Measurements from ENCODE around the gene KCNAB1.
A peak's percentile ranks its signal among the peaks of the same experiment; 100 is the strongest.

The KCNAB1 gene

DNA sequence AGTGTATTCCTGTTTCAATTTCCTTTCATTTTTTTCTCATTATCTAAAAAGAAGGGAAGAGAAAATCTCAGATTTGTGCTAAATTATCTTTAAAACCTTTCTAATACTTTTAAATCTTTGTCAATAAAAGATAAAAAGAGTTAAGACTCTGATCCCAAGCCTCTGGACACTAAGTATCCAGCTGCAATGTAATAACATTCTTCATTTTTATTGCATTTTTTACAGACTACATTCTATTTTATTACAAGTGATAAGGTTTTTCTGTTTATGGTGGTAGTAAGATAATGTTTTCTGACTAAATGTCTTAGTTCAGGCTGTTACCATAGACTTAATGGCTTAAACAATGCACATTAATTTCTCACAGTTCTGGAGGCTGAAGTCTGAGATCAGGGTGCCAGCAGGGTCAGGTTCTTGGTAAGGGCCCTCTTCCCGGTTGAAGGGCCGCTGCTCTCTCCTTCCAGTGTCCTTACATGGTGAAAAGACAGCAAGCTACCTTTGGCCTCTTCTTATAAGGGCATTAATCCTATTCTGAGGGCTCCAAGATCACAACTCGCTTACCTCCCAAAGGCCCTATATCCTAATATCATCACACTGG is 19.7 kb downstream of the KCNAB1 start:
- DNase-seq, result no peak

- DNase-seq, result no peak
Measured at GRCh38 chr3:156142702-156143101, 22.3 kb downstream of the KCNAB1 start.

- no peak for DNase-seq
Measured at GRCh38 chr3:156143136-156143535, 22.8 kb downstream of the KCNAB1 start.

- no peak for DNase-seq
Measured at GRCh38 chr3:156144060-156144459, 23.7 kb downstream of the KCNAB1 start.

DNA sequence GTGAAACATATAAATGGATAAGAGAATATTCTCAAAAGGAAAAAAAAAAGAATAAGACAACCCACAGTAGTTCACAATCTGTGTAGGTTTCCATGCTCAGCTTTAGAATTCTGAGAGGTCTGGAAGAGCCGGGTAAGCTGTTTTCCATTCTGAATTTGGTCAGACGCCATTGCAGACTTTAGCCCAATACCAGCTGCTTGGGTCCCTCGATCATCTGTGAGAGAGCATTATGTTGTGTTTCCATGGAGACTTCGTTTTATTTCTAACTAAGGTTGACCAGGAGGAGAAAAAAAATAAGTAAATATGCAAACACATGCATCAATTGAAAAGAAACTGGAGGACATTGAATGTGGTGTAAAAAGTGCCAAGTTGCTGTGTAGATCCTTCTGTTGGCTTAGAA is 25.5 kb downstream of the KCNAB1 start:
- no peak for DNase-seq

DNA sequence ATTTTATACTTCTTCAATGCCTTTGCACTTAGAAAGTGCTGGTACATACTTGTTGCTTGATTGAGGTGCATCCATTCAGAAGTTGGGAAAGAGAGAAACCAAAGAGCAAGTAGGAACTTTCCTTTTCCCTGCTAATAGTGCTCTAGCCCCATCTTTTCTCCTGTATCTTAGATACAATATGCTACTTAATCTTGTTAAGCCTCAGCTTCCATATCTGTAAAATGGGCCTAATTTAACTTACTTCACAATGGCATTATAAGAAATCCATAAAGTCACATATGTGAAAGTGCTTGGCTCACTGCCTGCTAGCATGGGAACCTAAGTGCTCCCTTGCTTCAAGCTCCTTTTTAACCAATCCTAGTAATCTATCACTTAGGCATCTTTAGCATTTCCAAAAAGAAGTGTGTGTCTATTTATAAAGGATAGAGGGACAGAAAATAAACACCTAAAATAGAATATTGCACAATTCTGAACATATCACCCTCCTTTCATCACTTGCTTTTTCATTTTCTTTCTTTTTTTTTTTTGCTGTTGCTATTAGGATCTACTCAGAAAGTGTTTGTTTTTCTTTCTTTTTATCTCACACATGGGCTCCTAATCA is 28.1 kb downstream of the KCNAB1 start:
- no peak for DNase-seq

GRCh38 chr3:156148946-156149381 is 28.6 kb downstream of the KCNAB1 start:
- DNase-seq, result no peak

GRCh38 chr3:156149876-156150275 is 29.5 kb downstream of the KCNAB1 start:
- no peak for DNase-seq

GRCh38 chr3:156150434-156151066 is 30.2 kb downstream of the KCNAB1 start:
- DNase-seq, result peak; percentile 22

DNA sequence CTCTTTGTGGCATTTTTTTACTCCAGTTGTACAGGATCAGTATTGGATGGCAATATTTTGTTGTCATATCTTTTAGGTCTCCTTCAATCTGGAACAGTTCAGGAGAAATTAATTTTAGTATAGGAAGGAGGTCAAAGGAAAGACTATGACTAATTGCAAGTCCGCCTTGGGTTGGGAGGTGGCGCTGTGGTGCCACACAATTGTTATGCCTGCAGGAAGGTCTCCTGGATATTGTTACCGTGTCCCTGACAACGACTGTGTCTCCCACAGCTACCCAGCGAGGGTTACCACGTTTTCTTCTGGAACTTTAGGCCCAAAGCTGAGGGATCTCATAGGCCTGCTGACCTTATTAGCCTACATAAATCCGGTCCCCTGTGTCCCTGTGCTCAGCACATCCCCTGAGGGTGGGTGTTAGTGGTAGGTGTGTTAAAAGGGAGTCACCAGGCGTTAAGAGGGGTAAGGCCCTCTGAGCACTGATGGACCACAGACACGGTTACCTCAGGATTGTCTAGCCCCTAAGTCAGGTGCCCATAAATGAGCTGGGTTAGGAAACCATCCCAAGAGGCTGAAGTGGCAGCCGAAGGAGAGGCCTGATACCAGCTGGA is 31.5 kb downstream of the KCNAB1 start:
- peak; percentile 49 for DNase-seq

GRCh38 chr3:156158656-156159295 is 38.4 kb downstream of the KCNAB1 start:
- no peak for DNase-seq

GRCh38 chr3:156160647-156161046 is 40.3 kb downstream of the KCNAB1 start:
- DNase-seq, result no peak

DNA sequence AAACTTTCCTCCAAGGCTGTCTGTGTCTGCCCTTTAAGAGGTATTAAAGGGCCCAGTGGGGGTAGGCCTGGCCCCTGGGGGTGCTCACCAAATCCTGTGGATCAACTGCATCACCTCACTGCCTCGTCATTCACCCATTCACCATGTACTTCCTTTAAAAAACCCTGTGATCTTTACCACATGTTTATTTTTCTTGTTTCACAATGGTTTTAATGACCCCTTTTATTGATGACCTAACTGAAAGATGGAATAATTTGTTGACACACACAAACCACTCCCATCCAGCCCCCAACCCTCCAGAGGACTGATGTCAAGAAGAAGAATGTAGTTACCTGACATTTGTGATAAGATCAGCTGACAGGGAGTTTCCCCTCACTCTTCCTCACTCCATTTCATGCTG is 40.8 kb downstream of the KCNAB1 start:
- peak; percentile 13 for DNase-seq

DNA sequence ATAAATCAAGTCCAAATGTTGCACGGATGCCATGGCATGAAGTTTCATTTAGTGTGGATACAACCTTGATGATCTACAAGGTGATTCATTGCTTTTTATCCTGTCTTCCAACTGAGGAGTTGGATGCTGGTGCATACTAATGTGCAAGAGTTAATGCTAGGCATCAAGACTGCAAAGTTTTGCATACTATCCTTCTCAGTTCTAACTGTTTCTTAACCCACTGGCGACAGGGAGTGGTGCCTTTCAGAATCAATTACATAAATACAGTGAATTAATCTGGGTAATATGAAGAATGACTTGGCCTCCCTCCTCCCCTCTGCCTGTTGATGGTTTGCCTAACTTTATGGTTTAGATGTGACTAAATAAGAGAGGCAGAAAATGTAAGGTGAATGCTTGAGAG is 43.5 kb downstream of the KCNAB1 start:
- no peak for DNase-seq

DNA sequence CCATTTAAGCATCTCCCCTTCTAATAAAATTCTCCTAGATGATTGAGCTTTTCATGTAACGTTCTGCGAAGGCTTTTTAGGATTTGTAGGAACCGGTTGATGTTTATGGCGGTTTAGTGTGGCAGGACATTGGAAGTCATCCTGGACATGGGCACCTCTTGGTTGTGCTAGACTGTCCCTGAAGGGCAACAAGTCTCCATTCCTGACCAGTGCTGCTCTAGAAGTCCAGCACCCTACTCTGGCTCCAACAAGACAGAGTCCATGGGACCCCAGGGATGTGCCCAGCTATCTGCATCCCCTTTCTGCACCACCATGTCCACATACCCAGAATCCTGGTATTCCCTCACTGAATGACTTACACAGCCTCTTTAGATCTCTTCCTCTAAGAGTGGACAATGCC is 46.4 kb downstream of the KCNAB1 start:
- no peak for DNase-seq

- DNase-seq, result no peak
Measured at GRCh38 chr3:156170571-156170970, 50.2 kb downstream of the KCNAB1 start.

DNA sequence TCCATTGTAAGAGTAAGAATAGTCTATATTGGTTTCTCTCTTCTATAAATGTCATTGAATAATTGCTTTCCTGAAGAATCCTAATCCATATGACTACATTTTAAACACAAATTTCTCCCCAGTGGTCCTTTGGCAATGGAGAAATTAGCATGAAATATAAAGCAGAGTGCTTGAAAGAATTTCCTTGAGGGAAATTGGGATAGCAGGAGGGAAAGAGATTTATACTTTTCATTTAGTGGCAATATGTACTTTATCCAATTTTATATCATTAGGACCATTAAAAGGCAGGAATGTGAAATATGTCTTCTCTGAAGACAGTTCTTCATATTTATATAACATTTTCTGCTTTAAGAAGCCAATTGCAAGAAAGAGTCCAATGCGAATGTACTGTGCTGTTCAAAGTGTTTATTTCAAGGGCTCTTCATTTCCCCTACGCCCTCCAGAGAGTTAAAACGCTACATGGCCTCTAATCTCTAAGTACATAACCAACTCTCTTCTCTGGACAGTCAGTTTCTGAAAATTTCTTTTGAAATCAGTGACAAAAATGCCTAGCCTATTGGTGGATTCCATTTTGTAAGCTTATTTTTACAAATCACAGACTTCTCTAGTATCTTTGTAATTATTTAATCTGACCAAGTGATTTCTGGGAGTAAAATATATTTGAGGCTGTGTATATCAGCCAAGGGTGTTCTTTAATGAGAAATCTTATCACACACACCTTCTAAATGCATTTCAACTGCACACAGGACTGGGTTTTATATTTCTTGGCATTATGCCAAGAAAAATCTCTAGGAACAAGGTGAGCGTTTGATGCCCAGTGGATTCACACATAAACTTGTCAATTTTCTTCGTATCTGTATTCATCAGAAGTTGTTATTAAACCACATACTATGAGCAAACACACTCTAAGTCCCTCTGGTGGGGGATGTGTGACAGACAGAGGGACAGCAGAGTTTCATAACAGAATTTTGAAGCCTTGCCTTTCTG is 51.2 kb downstream of the KCNAB1 start:
- DNase-seq, result no peak

DNA sequence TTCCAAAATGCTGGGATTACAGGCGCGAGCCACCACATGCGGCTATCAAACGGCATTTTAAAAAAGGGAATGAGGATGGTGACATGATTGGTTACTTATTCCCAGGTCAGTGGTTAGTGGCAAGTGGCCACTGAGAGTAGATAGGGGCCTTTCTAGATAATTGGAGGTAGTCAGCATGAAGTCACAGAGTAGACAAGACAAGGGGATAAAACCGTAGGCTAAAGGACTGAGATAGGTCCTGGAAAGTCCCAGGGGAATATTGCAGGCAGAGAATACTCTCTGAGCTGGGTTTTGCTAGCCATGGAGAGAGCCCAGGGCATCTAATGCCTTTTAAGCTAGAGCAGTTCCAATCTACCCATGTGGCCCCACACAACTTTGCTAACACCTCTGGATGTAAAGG is 52.2 kb downstream of the KCNAB1 start:
- DNase-seq, result no peak

- no peak for DNase-seq
Measured at GRCh38 chr3:156174229-156174847, 54.0 kb downstream of the KCNAB1 start.

GRCh38 chr3:156175570-156175969 is 55.2 kb downstream of the KCNAB1 start:
- no peak for DNase-seq

DNA sequence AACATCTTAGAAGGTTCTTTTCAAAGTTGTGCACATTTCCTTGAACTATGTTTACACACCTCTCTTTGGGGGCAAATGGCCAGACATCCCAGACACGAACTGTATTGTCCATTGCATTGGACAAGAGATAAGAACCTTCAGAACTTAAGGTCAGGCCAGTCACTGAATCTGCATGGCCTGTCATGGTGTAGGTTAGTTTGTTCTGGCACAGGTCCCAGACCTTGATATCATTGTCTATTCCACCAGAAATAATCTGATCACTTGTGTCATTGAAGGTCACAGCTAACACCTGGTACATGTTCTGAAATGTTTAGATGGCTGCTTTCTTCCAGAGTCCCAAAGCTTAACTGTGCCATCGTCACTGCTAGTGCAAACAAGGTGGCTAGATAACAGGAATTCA is 55.7 kb downstream of the KCNAB1 start:
- DNase-seq, result no peak

DNA sequence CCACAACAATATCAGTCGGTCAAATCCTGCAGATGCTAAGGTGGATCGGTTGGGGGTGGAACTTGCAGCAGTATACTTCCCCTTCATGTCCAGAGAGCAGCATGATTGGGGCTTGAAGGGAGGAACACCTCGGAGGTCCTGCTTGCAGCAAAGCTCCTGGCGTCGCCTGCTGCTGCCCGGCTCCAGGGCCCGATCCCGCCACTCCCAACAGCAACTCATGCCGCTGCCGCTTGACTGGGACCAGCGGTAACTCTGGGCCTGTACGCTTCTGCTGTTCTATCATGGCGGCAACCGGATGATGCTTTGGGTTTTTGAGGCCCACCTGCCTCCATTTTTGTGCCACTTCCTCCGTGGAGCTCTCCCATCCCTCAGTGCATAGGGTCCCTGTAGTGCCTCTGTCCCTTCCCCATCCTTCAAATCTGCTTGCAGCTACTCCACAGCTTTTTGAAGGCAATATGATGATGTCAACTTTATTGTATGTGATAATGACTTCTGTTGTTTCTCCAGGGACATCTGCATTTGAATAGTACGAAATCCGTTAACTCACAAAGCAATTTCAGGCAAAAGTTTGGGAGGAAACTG is 56.3 kb downstream of the KCNAB1 start:
- DNase-seq, result no peak

All from activated CD4-positive, alpha-beta T cell treated with anti-CD3 and anti-CD28 coated beads, Interleukin-2, amount 50 U/mL, for 1 hour (primary cell).